Measurements from ENCODE around the gene SLC25A26.
"Not testable (repeated sequence)": the region's sequence is repeated elsewhere in the genome, so short reads cannot be mapped to it uniquely, and the experiment has no call there.

Gene SLC25A26

DNA sequence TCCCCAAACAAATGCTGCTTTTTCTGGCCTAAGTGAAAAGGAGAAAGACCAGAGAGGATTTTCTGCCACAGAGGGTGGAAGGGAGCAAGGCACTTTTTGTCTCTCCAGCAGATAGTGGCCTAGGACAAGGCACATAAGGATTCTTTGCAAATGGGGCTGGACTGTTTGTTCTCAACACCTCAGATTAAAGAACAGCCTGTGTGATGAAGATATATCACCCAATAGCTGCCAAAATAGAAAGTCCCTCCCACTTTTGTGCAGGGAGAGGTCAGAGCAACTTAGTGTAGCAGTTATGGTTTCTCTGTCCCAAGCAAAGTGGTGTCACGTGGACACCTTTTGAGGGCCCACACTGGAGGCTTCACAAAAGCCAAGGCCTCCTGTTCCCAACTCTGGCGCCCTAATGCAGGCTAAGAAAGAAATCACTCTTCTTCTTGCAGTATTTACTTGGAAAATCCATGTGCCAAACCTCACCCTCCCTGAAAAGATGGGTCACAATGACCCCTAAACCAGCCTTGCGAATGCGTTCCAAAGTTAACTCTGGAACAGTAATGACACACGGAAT is 195.1 kb downstream of the SLC25A26 start:
- no peak for DNase-seq

DNA sequence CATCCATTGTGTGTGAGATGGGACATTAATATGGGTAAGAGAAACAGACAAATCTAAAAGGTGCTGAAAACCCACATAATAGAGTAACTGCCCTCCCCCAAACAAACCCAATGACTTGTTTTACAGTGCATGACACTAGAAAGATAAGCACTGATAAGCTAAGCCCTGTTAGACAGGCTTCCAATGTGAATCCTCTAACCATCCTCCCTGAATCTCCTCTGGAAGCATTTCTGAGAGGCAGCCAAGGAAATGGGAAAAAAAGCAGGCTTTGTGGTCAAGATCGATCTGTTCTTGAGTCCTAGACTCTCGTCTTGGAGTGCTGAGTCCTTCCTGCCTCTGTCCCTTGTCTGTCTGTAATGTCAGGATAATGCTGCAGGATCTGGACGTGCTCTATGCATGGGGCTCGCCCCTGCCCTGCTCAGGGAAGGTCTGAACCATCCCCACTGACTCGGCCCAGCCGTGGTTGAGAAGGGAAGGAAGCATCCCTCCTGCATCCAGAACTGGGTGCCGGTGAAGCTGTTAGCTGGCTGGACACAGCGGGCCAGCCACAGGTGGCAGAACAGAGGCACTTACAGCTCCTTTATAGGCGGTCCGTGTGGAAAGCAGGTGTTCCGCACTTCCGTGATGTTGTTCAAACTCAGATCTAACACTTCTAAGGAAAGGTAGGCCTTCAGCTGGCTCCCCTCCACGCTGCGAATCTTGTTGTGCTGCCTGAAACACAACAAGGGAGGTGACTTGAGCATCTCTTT is 195.9 kb downstream of the SLC25A26 start:
- DNase-seq = no peak

DNA sequence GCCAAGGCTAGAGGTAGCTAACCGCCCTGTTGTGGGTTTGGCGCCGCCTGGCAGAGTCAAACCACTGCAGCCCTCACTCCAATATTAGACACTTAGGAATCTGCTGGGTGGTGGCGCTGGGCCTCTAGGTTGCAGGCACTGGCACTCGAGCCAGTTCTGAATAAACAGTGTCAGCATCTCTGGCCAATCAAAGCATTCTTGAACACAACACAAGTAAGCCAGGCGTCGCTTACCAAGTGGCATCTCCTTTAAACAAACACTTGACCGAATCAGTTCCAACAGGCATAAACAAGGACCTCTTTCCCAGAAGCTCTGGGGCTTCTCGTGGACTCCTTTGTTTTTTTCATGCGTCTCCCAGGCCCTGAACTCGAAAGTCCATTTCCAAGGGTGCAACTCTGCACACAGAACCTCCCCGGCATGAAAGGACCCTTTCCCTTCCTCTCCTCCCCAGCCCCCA is 197.7 kb downstream of the SLC25A26 start:
- DNase-seq = no peak

DNA sequence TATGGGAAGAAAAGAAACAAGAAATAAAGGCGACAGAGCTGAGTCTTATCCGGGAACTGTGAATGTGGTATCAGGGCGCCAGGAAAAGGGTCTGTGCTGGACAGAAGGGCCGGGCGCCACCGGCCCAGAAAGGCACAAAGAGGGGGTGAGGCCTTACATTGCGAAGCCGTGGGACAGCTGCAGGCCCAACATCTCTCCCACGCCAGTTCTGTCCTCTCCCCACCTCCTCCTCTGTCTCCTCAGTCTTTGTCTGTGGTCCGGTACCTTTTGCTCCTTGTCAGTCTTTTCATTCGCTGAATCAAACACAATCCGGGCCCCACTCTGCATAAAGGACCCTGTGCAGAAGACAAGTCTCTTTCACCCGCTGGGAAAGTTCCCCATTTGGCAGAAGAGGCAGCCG is 198.2 kb downstream of the SLC25A26 start:
- DNase-seq = no peak

DNA sequence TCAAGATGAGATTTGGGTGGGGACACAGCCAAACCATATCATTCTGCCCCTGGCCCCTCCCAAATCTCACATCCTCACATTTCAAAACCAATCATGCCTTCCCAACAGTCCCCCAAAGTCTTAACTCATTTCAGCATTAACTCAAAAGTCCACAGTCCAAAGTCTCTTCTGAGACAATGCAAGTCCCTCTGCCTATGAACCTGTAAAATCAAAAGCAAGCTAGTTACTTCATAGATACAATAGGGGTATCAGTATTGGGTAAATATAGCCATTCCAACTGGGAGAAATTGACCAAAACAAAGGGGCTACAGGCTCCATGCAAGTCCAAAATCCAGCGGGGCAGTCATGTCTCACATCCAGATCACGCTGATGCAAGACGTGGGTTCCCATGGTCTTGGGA is 200.3 kb downstream of the SLC25A26 start:
- not testable (repeated sequence) for DNase-seq

DNA sequence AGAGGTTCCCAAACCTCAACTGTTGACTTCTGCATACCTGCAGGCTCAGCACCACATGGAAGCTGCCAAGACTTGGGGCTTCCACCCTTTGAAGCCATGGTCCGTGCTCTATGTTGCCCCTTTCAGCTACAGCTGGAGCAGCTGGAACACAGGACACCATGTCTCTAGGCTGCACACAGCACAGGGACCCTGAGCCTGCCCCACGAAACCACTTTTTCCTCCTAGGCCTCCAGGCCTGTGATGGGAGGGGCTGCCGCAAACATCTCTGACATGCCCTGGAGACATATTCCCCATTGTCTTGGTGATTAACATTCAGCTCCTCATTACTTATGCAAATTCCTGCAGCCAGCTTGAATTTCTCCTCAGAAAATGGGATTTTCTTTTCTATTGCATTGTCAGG is 201.1 kb downstream of the SLC25A26 start:
- not testable (repeated sequence) for DNase-seq

DNA sequence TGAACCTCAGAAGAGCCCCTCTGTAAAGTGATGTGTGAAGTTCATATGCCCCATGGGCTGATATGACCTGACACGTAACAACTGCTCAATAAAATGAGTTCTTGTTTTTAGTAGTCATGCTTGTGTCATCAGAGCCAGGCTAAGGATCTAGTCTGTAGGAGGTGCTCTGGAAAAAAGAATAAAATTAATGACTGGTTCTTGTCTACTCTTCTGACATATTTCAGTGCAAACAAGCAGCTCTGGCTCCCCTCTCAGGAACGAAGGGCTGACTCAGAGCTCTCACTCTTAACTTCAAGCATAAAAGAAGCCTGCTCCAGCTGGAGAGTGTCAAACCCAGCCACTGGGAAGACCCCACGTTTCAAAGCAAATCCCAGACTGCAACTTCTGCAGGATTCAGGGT is 203.0 kb downstream of the SLC25A26 start:
- DNase-seq = no peak

DNA sequence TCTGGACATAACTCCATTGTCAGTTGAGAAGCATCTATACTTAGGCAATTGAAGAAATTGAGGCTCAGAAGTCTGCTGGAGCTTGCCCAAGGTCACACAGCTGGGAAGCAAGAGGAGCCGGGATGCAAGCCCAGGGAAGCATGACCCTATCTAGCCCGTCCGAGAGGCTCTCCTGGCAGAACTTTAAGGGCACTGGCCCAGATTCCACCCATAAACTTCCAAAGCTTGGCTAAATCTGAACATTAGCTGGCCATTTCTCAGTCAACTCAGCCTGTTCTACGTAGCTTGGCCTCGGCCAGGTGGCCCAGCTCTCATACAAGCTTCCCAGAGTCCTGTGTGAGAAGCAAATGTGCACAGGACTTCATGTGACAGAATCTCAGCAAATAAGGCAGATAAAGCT is 204.2 kb downstream of the SLC25A26 start:
- DNase-seq = no peak

DNA sequence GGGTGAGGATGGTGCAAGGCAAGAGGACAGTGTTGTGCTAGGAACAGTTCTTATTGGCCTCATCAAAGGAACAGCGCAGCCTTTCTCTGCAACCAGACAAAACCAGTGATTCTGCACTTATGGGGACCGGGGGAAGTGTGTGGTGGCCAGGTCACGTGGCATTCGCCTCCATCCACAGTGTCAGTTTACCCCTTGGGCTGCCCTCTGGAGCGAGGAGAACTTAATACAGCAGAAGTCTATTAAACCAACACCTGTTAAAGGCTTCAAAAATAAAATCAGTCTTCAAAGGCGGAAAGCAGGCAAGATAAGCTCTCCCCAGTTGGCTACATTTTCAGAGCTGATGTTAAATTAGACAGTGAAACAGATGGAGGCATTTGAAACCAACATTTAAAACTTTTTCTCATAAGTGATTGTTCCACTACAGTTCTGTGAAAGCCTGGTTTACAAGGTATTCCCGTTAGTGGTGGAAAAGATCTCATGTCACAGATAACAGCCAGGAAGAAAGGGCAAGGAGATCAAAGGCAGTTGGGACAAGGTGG is 204.8 kb downstream of the SLC25A26 start:
- no peak for DNase-seq

DNA sequence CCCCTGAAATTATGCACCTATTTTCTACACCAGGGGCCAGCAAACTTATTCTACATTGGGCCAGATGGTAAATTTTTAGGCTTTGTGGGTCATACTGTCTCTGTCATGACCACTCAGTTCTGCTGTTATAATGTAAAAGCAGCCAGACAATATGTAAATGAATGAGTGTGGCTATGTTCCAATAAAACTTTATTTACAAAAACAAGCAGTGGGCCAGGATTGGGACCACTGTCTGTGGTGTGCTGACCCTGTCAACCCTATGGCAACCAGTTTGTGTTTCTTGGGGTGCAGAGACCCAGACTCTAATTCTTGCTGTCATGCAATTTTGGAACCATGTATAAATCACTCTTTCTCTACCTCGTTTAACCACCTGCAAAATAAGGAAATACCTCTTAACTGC is 205.3 kb downstream of the SLC25A26 start:
- DNase-seq = no peak

DNA sequence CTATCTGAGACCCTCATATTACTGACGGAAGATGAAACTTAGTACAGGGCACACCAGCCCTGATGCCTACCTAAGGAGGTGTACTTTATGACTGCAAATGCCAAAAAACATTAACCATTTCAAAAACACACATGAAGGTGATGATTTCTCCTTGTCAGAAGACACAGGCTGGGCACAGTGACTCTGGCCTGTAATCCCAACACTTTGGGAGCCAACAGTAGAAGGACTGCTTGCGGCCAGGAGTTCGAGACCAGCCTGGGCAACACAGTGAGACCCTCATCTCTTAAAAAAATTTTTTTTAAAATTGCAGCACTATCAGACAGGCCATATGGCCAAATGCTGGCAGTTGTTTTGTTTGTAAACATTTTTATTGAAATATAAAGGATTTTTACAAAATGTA is 206.6 kb downstream of the SLC25A26 start:
- no peak for DNase-seq

DNA sequence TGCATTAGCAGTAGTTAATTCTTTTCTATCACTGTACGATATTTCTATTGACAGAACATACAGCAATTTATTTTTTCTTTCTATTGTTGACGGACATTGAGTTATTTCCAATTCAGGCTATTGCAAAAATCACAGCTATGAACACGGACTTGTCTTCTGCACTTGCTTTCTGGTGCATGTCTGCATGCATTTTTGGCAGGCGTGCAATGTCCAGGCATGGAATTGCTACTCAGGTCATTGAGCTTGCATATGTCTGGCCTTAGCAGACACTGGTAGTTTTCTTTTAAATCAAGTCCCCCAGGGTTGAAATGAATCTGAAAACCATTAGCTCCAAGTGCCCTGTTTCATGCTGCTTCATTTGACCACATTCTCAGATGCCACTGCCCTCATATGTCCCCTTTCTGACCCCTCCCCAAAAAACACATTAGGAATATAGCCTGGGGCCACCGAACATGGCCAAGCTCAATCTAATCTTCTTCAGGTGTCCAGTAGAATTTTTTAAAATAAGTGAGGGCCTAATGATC is 207.2 kb downstream of the SLC25A26 start:
- DNase-seq = no peak

Data from NCI-H1105 (cell line).